H9 (cell line): Measurements from ENCODE around the gene DNAJC22. TPM values are rescaled to one million over a fixed set of nuclear protein-coding genes. Genes with fewer than 3 reads are reported as not detected.

ENCODE experiments used
- DNase-seq: peaks from one replicate; pipeline ENCODE4 v3.0.0-alpha.2; 2017
- H2AFZ ChIP-seq: one replicate; pipeline ENCODE4 v1.6.1; 2013; ENCODE audit warnings: mild to moderate bottlenecking, low read length, control low read depth, moderate library complexity
- H2AK5ac ChIP-seq: 2 replicates; pipeline ENCODE4 v1.6.1; 2013; ENCODE audit warnings: low read length, control low read depth, mixed read lengths; ENCODE audit not compliant: insufficient read length
- H2BK120ac ChIP-seq: one replicate; pipeline ENCODE4 v1.6.1; 2013; ENCODE audit warnings: low read depth, mild to moderate bottlenecking, low read length, control low read depth, inconsistent platforms; ENCODE audit not compliant: poor library complexity, severe bottlenecking
- H2BK12ac ChIP-seq: 2 replicates; pipeline ENCODE4 v1.6.1; 2013; ENCODE audit warnings: low read length, control low read depth, mixed read lengths, low read depth; ENCODE audit not compliant: insufficient read length
- H2BK15ac ChIP-seq: 2 replicates; pipeline ENCODE4 v1.6.1; 2013; ENCODE audit warnings: low read depth, low read length, control low read depth
- H2BK20ac ChIP-seq: one replicate; pipeline ENCODE4 v1.6.1; 2013; ENCODE audit warnings: low read depth, mild to moderate bottlenecking, low read length, control low read depth, inconsistent platforms; ENCODE audit not compliant: poor library complexity, severe bottlenecking
- H2BK5ac ChIP-seq: 2 replicates; pipeline ENCODE4 v1.6.1; 2013; ENCODE audit warnings: low read length, control low read depth, mixed read lengths; ENCODE audit not compliant: insufficient read length
- H3K14ac ChIP-seq: 2 replicates; pipeline ENCODE4 v1.6.1; 2013; ENCODE audit warnings: low read length, control low read depth; ENCODE audit not compliant: insufficient read depth
- H3K18ac ChIP-seq: 2 replicates; pipeline ENCODE4 v1.6.1; 2013; ENCODE audit warnings: low read depth, mild to moderate bottlenecking, mixed read lengths, low read length, control low read depth; ENCODE audit not compliant: insufficient read length
- H3K23ac ChIP-seq: 2 replicates; pipeline ENCODE4 v1.6.1; 2013; ENCODE audit warnings: low read length, control low read depth, mixed read lengths, low read depth; ENCODE audit not compliant: insufficient read length
- H3K23me2 ChIP-seq: 2 replicates; pipeline ENCODE4 v1.6.1; 2013; ENCODE audit warnings: low read depth, mild to moderate bottlenecking, mixed read lengths, low read length, control low read depth; ENCODE audit not compliant: insufficient read length, poor library complexity, severe bottlenecking
- H3K27ac ChIP-seq: 2 replicates; pipeline ENCODE4 v1.5.1; 2013; ENCODE audit warnings: low read length, control low read depth, mixed read lengths, low read depth; ENCODE audit not compliant: insufficient read length
- H3K27me3 ChIP-seq: 2 replicates; pipeline ENCODE4 v1.6.1; 2013; ENCODE audit warnings: low read length, control low read depth, inconsistent platforms; ENCODE audit not compliant: insufficient read depth
- H3K4ac ChIP-seq: 2 replicates; pipeline ENCODE4 v1.6.1; 2013; ENCODE audit warnings: low read depth, mild to moderate bottlenecking, control low read depth, inconsistent platforms, low read length, moderate library complexity
- H3K4me1 ChIP-seq: 2 replicates; pipeline ENCODE4 v1.6.1; 2013; ENCODE audit warnings: low read length, control low read depth, inconsistent platforms; ENCODE audit not compliant: insufficient read depth
- H3K4me2 ChIP-seq: 2 replicates; pipeline ENCODE4 v1.6.1; 2013; ENCODE audit warnings: low read length, control low read depth, mixed read lengths; ENCODE audit not compliant: insufficient read length, insufficient read depth
- H3K56ac ChIP-seq: 2 replicates; pipeline ENCODE4 v1.6.1; 2013; ENCODE audit warnings: low read depth, mild to moderate bottlenecking, mixed read lengths, low read length, control low read depth; ENCODE audit not compliant: insufficient read length
- H3K79me1 ChIP-seq: 2 replicates; pipeline ENCODE4 v1.6.1; 2013; ENCODE audit warnings: low read depth, mild to moderate bottlenecking, moderate library complexity, low read length, control low read depth, inconsistent platforms; ENCODE audit not compliant: insufficient read depth, poor library complexity, severe bottlenecking
- H3K79me2 ChIP-seq: 2 replicates; pipeline ENCODE4 v1.6.1; 2013; ENCODE audit warnings: low read length, control low read depth, inconsistent platforms; ENCODE audit not compliant: insufficient read depth
- H3K9ac ChIP-seq: 2 replicates; pipeline ENCODE4 v1.6.1; 2013; ENCODE audit warnings: low read length, control low read depth, mixed read lengths; ENCODE audit not compliant: insufficient read length; ENCODE audit errors: extremely low read depth
- H3K9me3 ChIP-seq: one replicate; pipeline ENCODE4 v1.6.1; 2013; ENCODE audit warnings: low read depth, low read length, inconsistent platforms; ENCODE audit not compliant: control insufficient read depth
- H3T11ph ChIP-seq: one replicate; pipeline ENCODE4 v1.6.1; 2013; ENCODE audit warnings: mild to moderate bottlenecking, low read length, control low read depth, inconsistent platforms
- H4K20me1 ChIP-seq: one replicate; pipeline ENCODE4 v1.6.1; 2013; ENCODE audit not compliant: control insufficient read depth, insufficient read length, insufficient read depth
- H4K5ac ChIP-seq: 2 replicates; pipeline ENCODE4 v1.6.1; 2013; ENCODE audit warnings: low read depth, mild to moderate bottlenecking, mixed read lengths, low read length, control low read depth; ENCODE audit not compliant: insufficient read length
- H4K8ac ChIP-seq: replicated peaks from 2 replicates; pipeline ENCODE4 v1.6.1; 2013; ENCODE audit warnings: low read length, control low read depth, mixed read lengths, low read depth; ENCODE audit not compliant: insufficient read length
- H4K91ac ChIP-seq: 2 replicates; pipeline ENCODE4 v1.6.1; 2013; ENCODE audit warnings: low read depth, mild to moderate bottlenecking, moderate library complexity, mixed read lengths, low read length, control low read depth; ENCODE audit not compliant: insufficient read length
- H3K27ac Mint-ChIP-seq, 3 experiments: 2 replicates in 2 of 3; 3 replicates in 1 of 3; pipeline ENCODE4 v1.8.0; 2020 to 2021; ENCODE audit warnings: mixed read lengths in 3 of 3, mild to moderate bottlenecking in 1 of 3, moderate library complexity in 1 of 3
- H3K27me3 Mint-ChIP-seq: 2 replicates; pipeline ENCODE4 v1.8.0; 2021; ENCODE audit warnings: low read depth, mild to moderate bottlenecking, moderate library complexity, mixed read lengths
- H3K36me3 Mint-ChIP-seq, 3 experiments: 2 replicates in 2 of 3; 3 replicates in 1 of 3; pipeline ENCODE4 v1.8.0; 2020 to 2021; ENCODE audit warnings: low read depth in 3 of 3, mixed read lengths in 3 of 3; ENCODE audit not compliant: insufficient read depth in 1 of 3
- H3K4me1 Mint-ChIP-seq, 2 experiments: 2 replicates each; pipeline ENCODE4 v1.8.0; 2020; ENCODE audit warnings: mixed read lengths in 2 of 2
- H3K4me3 Mint-ChIP-seq, 2 experiments: 2 replicates in 1 of 2; 3 replicates in 1 of 2; pipeline ENCODE4 v1.8.0; 2020 to 2021; ENCODE audit warnings: mild to moderate bottlenecking in 2 of 2, mixed read lengths in 2 of 2, moderate library complexity in 1 of 2
- H3K9me3 Mint-ChIP-seq, 2 experiments: 2 replicates in 1 of 2; 3 replicates in 1 of 2; pipeline ENCODE4 v1.8.0; 2020; ENCODE audit warnings: mild to moderate bottlenecking in 2 of 2, mixed read lengths in 2 of 2, moderate library complexity in 1 of 2
- WGBS: extraction: QIAGEN DNeasy Blood & Tissue Kit; methylation state at CpG from one replicate; pipeline ENCODE4 v1.1.7; 2013; ENCODE audit warnings: missing lambda C conversion rate, low lambda C conversion rate, mixed read lengths; ENCODE audit not compliant: insufficient read length; ENCODE audit errors: extremely low coverage; 5-methylcytosine and 5-hydroxymethylcytosine counted together
- total RNA-seq: library from RNA; stranded (reverse); gene quantifications from 2 replicates; pipeline ENCODE4 v1.2.1, GENCODE V29; 2021
- TF ChIP-seq, protein P1 (sequence below): fragments of 200-600 bp; sonication (generic); conservative IDR thresholded peaks from 3 replicates; pipeline ENCODE4 v1.8.0; 2021; ENCODE audit warnings: antibody characterized with exemption, mild to moderate bottlenecking

The DNAJC22 gene
- total RNA-seq, 1 experiment from 2014 or later: 3.2 TPM

GRCh38 chr12:49352351-49352750, 5.7 kb downstream of the DNAJC22 start:
- DNase-seq: no peak
- WGBS: no CpG with 5 or more reads among the region's 2 CpGs
- Histone ChIP-seq H4K8ac (no peak overlapping the region), H3K18ac (no peak overlapping the region), H3K23ac (no peak overlapping the region), H3K56ac (no peak overlapping the region), H4K20me1 (no peaks in the 10 kb centered on the region), H4K5ac (no peak overlapping the region), H3K27ac (no peak overlapping the region), H3K79me1 (no peaks in the 10 kb centered on the region), H2BK5ac (no peak overlapping the region), H3K79me2 (no peaks in the 10 kb centered on the region), H2AK5ac (no peak overlapping the region), H3K27me3 (peaks cover 17% of the 10 kb centered on the region), H3K23me2 (peaks cover 6% of the 10 kb centered on the region), H3K4ac (no peak overlapping the region), H3K4me1 (no peaks in the 10 kb centered on the region), H3K9ac (no peak overlapping the region), H2BK120ac (no peak overlapping the region), H3K9me3 (no peaks in the 10 kb centered on the region), H3K4me2 (no peak overlapping the region), H3T11ph (no peak overlapping the region), H2BK20ac (no peak overlapping the region), H4K91ac (no peak overlapping the region), H3K14ac (no peak overlapping the region), H2BK15ac (no peak overlapping the region), H2BK12ac (no peak overlapping the region), H2AFZ (no peak overlapping the region)
- Mint-ChIP-seq H3K27ac (no peak overlapping the region), H3K36me3 (no peaks in the 10 kb centered on the region; a peak in 1 of 7 replicates), H3K27me3 (peaks cover 51% of the 10 kb centered on the region), H3K9me3 (no peaks in the 10 kb centered on the region), H3K4me1 (peaks cover 8% of the 10 kb centered on the region in 2 experiments), H3K4me3 (no peak overlapping the region)
- TF ChIP-seq, protein P1, sequence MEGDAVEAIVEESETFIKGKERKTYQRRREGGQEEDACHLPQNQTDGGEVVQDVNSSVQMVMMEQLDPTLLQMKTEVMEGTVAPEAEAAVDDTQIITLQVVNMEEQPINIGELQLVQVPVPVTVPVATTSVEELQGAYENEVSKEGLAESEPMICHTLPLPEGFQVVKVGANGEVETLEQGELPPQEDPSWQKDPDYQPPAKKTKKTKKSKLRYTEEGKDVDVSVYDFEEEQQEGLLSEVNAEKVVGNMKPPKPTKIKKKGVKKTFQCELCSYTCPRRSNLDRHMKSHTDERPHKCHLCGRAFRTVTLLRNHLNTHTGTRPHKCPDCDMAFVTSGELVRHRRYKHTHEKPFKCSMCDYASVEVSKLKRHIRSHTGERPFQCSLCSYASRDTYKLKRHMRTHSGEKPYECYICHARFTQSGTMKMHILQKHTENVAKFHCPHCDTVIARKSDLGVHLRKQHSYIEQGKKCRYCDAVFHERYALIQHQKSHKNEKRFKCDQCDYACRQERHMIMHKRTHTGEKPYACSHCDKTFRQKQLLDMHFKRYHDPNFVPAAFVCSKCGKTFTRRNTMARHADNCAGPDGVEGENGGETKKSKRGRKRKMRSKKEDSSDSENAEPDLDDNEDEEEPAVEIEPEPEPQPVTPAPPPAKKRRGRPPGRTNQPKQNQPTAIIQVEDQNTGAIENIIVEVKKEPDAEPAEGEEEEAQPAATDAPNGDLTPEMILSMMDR: no peak
